Endothelial cell of umbilical vein (primary cell): ENCODE results near the gene TCAP. TPM values are rescaled to one million over a fixed set of nuclear protein-coding genes. Genes with fewer than 3 reads are reported as not detected.

ENCODE experiments used
- BruUV-seq: library from RNA; stranded (reverse); fragments of 400-500 nt; replicated peaks from 2 replicates; lab custom pipeline; 2021; lab: Mats Ljungman, UMichigan
- CTCF ChIA-PET: fragments of 300-600, 350-600 bp; sonication (Branson Sonifier 250); formaldehyde crosslinking; loops from one replicate; lab custom pipeline; 2021; ENCODE audit warnings: antibody characterized with exemption, inconsistent platforms; lab: Charles Lee
- POLR2A ChIA-PET: fragments of 300-600, 350-600 bp; sonication (Branson Sonifier 250); formaldehyde crosslinking; loops from one replicate; lab custom pipeline; 2021; ENCODE audit warnings: antibody characterized with exemption, inconsistent platforms; lab: Charles Lee
- DNase-seq: peaks from one replicate; pipeline ENCODE4 v3.0.0-alpha.2; 2011; ENCODE audit warnings: low read depth, low spot score
- FAIRE-seq: peaks from 2 replicates; lab custom pipeline; 2011; peaks lifted over from hg19 to GRCh38; lab: Jason Lieb, UNC
- H2AFZ ChIP-seq: 2 replicates; pipeline ENCODE4 v1.6.0; 2012; ENCODE audit warnings: low read depth, low read length, control low read depth, inconsistent platforms
- H3K27ac ChIP-seq: 2 replicates; pipeline ENCODE4 v1.5.1; 2011; ENCODE audit warnings: low read depth, mild to moderate bottlenecking, control low read depth, low read length, moderate library complexity; ENCODE audit not compliant: insufficient read depth
- H3K27me3 ChIP-seq, 2 experiments: 2 replicates each; pipeline versions ENCODE4 v1.6.0 to v1.6.1; 2011; ENCODE audit warnings: low read length in 2 of 2, mixed read lengths in 1 of 2; ENCODE audit not compliant: control insufficient read depth in 2 of 2, insufficient read depth in 2 of 2
- H3K36me3 ChIP-seq, 2 experiments: 2 replicates in 1 of 2; 3 replicates in 1 of 2; pipeline ENCODE4 v1.5.1; 2011; ENCODE audit warnings: low read length in 2 of 2, mild to moderate bottlenecking in 1 of 2, moderate library complexity in 1 of 2; ENCODE audit not compliant: control insufficient read depth in 2 of 2, insufficient read depth in 2 of 2; ENCODE audit errors: extremely low read depth in 1 of 2
- H3K4me1 ChIP-seq: 3 replicates; pipeline ENCODE4 v1.5.1; 2011; ENCODE audit warnings: mild to moderate bottlenecking, low read length; ENCODE audit not compliant: control insufficient read depth, insufficient read depth; ENCODE audit errors: extremely low read depth
- H3K4me2 ChIP-seq: 2 replicates; pipeline ENCODE4 v1.6.1; 2011; ENCODE audit warnings: low read length, control low read depth, mixed read lengths; ENCODE audit not compliant: insufficient read depth
- H3K4me3 ChIP-seq, 3 experiments: fragments of 200-600 bp in 1 of 3; sonication (generic), shearing (Covaris generic) in 1 of 3; replicated peaks in 1 of 3; 2 replicates each; pipeline ENCODE4 v1.5.1; 2011 to 2016; ENCODE audit warnings: control low read depth in 3 of 3, low read length in 3 of 3, mild to moderate bottlenecking in 2 of 3, inconsistent platforms in 1 of 3, low read depth in 1 of 3, moderate library complexity in 1 of 3; ENCODE audit not compliant: insufficient read depth in 1 of 3
- H3K79me2 ChIP-seq: 2 replicates; pipeline ENCODE4 v1.6.0; 2012; ENCODE audit warnings: low read length, inconsistent platforms; ENCODE audit not compliant: control insufficient read depth, insufficient read depth
- H3K9ac ChIP-seq: replicated peaks from 2 replicates; pipeline ENCODE3; 2011; ENCODE audit warnings: low read length, control low read depth; ENCODE audit not compliant: insufficient read depth; ENCODE audit errors: extremely low read depth
- H3K9me1 ChIP-seq: replicated peaks from 3 replicates; pipeline ENCODE4 v1.6.0; 2011; ENCODE audit warnings: mild to moderate bottlenecking, low read length; ENCODE audit not compliant: control insufficient read depth, insufficient read depth; ENCODE audit errors: extremely low read depth
- H3K9me3 ChIP-seq: replicated peaks from 2 replicates; pipeline ENCODE4 v1.5.1; 2012; ENCODE audit warnings: low read length, inconsistent platforms; ENCODE audit not compliant: control insufficient read depth, insufficient read depth
- H4K20me1 ChIP-seq: replicated peaks from 2 replicates; pipeline ENCODE3; 2011; ENCODE audit warnings: mild to moderate bottlenecking, low read length; ENCODE audit not compliant: control insufficient read depth, insufficient read depth; ENCODE audit errors: extremely low read depth
- FOS ChIP-seq: IDR thresholded peaks from 2 replicates; pipeline ENCODE4 v1.6.1; 2011; ENCODE audit warnings: mild to moderate bottlenecking, low read length, moderate library complexity, borderline replicate concordance; ENCODE audit not compliant: insufficient read depth
- POLR2A ChIP-seq: IDR thresholded peaks from 2 replicates; pipeline ENCODE4 v1.6.1; 2012; ENCODE audit warnings: low read depth, mild to moderate bottlenecking, control low read depth, low read length
- POLR2AphosphoS5 ChIP-seq: IDR thresholded peaks from 2 replicates; pipeline ENCODE4 v1.6.1; 2012; ENCODE audit warnings: low read depth, mild to moderate bottlenecking, control low read depth, low read length, moderate library complexity; ENCODE audit not compliant: insufficient read depth
- dilution Hi-C: fragments of 300-500 bp; cut with MboI; formaldehyde crosslinking; loops from one replicate; pipeline ENCODE4 v1.15.0; 2019; ENCODE audit warnings: low sequenced_read_pairs; ENCODE audit not compliant: extremely low pct_ligation_motif_present
- intact Hi-C: fragments of 100-400 bp; cut with micrococcal nuclease; formaldehyde crosslinking; loops from one replicate; pipeline ENCODE4 v1.10.0; 2022
- polyA plus RNA-seq, 4 experiments: library from polyadenylated mRNA; depleted of rRNA in 3 of 4; stranded (reverse) in 3 of 4; unstranded in 1 of 4; fragments of >200 nt; gene quantifications; 2 replicates each; pipeline versions ENCODE4 v1.2.1 to v1.2.3, GENCODE V29; 2011 to 2012; ENCODE audit warnings: missing spikeins in 1 of 4
- total RNA-seq: library from RNA; stranded (reverse); gene quantifications from 2 replicates; pipeline ENCODE4 v1.2.3, GENCODE V29; 2021
- TF ChIP-seq, protein P1 (sequence below), 2 donors: IDR thresholded peaks; 1 replicate in 1 of 2; 2 replicates in 1 of 2; pipeline ENCODE4 v1.5.1; 2011; ENCODE audit warnings: low read length in 2 of 2, mild to moderate bottlenecking in 2 of 2, moderate library complexity in 2 of 2, control low read depth in 1 of 2, inconsistent platforms in 1 of 2, low read depth in 1 of 2; ENCODE audit not compliant: insufficient read depth in 1 of 2; ENCODE audit errors: extremely low read depth in 1 of 2
- TF ChIP-seq, protein P2 (sequence below): IDR thresholded peaks from 2 replicates; pipeline ENCODE4 v1.6.1; 2011; ENCODE audit not compliant: insufficient read depth, insufficient read length

TCAP gene
- total and polyA plus RNA-seq, 2 donors (not counting 3 experiments of a cell fraction or from before 2014, with no cell fraction given) = 0.51 to 0.93 TPM

DNA sequence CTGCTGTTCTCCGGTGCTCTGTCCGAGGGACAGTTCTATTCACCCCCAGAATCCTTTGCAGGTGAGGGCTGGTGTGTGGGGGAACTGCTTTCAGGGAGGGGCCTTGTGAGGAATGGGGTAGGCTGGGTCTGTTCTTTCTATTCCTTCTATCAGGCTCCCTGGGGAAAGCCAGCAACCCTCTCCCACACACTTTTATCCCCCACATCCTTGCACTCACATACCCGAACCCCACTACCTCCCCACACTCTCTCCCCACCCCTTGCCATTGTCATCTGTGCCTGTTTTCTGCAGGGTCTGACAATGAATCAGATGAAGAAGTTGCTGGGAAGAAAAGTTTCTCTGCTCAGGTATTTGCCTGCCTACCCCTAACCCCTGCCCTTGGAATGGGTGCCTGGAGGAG is 6.4 kb upstream of the TCAP start:
- TF ChIP-seq, protein P1, sequence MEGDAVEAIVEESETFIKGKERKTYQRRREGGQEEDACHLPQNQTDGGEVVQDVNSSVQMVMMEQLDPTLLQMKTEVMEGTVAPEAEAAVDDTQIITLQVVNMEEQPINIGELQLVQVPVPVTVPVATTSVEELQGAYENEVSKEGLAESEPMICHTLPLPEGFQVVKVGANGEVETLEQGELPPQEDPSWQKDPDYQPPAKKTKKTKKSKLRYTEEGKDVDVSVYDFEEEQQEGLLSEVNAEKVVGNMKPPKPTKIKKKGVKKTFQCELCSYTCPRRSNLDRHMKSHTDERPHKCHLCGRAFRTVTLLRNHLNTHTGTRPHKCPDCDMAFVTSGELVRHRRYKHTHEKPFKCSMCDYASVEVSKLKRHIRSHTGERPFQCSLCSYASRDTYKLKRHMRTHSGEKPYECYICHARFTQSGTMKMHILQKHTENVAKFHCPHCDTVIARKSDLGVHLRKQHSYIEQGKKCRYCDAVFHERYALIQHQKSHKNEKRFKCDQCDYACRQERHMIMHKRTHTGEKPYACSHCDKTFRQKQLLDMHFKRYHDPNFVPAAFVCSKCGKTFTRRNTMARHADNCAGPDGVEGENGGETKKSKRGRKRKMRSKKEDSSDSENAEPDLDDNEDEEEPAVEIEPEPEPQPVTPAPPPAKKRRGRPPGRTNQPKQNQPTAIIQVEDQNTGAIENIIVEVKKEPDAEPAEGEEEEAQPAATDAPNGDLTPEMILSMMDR (IDR thresholded peaks at IDR 0.05; ENCODE audit: extremely low read depth in 1 of 2, insufficient read depth in 1 of 2, low read depth in 1 of 2, low read length in 2 of 2) = no peak
- TF ChIP-seq POLR2A = no peak
- TF ChIP-seq, protein P2, sequence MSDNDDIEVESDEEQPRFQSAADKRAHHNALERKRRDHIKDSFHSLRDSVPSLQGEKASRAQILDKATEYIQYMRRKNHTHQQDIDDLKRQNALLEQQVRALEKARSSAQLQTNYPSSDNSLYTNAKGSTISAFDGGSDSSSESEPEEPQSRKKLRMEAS = no peak
- no peak for TF ChIP-seq POLR2AphosphoS5
- no peak for TF ChIP-seq FOS
- FAIRE-seq (no peak), DNase-seq (no peak)
- POLR2A ChIA-PET = no interaction called here
- dilution Hi-C loops = no loop called here
- no peaks in the 10 kb centered on the region for H3K79me2 ChIP-seq
- H3K4me1 ChIP-seq = peaks cover 16% of the 10 kb centered on the region
- H3K9me3 ChIP-seq = no peaks in the 10 kb centered on the region
- H3K27ac ChIP-seq = no peak overlapping the region
- no peak overlapping the region for H3K9ac ChIP-seq
- intact Hi-C loops = no loop called here
- no peaks in the 10 kb centered on the region for H4K20me1 ChIP-seq
- H3K27me3 ChIP-seq = no peaks in the 10 kb centered on the region
- H3K4me2 ChIP-seq = no peak overlapping the region
- no peaks in the 10 kb centered on the region for H3K9me1 ChIP-seq
- H3K36me3 ChIP-seq = peaks cover 0 to 2% of the 10 kb centered on the region in 2 experiments
- H3K4me3 ChIP-seq = no peak overlapping the region
- no peak overlapping the region for H2AFZ ChIP-seq
- CTCF ChIA-PET = interaction anchor here (1.1 kb wide), 1 partner anchor 35 kb away, joined by 3 read pairs; no protein-coding TSS in a partner anchor
- BruUV-seq = no TSS peak
